PC-3 (cell line): ENCODE measurements around the gene LRRFIP1.

ENCODE experiments used
- CTCF ChIP-seq: fragments of 300-600 bp; sonication (generic); conservative IDR thresholded peaks from 2 replicates; pipeline ENCODE4 v1.5.1; 2017; ENCODE audit warnings: antibody characterized with exemption, low read depth, mild to moderate bottlenecking, low read length
- EZH2 ChIP-seq: fragments of 300-600 bp; sonication (generic); IDR thresholded peaks from one replicate; pipeline ENCODE4 v1.6.1; 2017; ENCODE audit warnings: antibody characterized with exemption, mild to moderate bottlenecking, low read length; ENCODE audit not compliant: unreplicated experiment
- EZH2phosphoT487 ChIP-seq: fragments of 300-600 bp; sonication (generic); IDR thresholded peaks from 2 replicates; pipeline ENCODE4 v1.6.1; 2018; ENCODE audit warnings: mild to moderate bottlenecking, antibody characterized with exemption, low read length, borderline replicate concordance

GRCh38 chr2:237745250-237745613, 117.8 kb downstream of the LRRFIP1 start:
- TF ChIP-seq CTCF (no peak; the same call in 1 of the 2 replicates), EZH2 (no peak), EZH2phosphoT487 (no peak)
